GM18498 (cell line): ENCODE measurements around the gene CYP4V2.

Experiments used
- ATAC-seq: cut with Tn5 transposase; IDR thresholded peaks from one replicate; pipeline ENCODE4 v1.9.1; 2021; ENCODE audit warnings: mild to moderate bottlenecking, moderate library complexity; ENCODE audit not compliant: unreplicated experiment

The CYP4V2 gene

GRCh38 chr4:186188107-186188506, 3.3 kb upstream of the CYP4V2 start:
- ATAC-seq, result no peak

DNA sequence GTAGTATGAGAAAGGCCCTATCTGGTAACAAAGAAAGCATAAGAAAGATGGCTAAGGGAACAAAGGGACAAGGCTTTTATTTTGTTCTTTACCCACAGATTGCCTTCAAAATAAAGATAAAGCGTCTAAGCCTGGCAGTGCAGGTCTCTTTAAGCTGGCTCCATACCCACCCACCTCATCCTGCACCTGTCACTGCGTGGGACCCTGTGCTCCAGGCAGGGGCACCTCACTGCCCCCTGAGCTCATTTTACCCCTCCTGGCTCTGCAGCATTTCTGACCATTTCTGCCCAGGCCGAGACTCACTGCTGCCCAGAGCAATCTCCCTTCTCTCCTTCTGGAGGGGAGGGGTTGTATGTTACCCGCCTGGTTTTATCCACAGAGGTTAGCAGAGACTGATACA, 1.7 kb upstream of the CYP4V2 start:
- no peak for ATAC-seq

GRCh38 chr4:186190581-186191199, 677 bp upstream of the CYP4V2 start:
- peak; percentile 42 for ATAC-seq

- no peak for ATAC-seq
Observed at GRCh38 chr4:186192066-186192612, 772 bp downstream of the CYP4V2 start.

DNA sequence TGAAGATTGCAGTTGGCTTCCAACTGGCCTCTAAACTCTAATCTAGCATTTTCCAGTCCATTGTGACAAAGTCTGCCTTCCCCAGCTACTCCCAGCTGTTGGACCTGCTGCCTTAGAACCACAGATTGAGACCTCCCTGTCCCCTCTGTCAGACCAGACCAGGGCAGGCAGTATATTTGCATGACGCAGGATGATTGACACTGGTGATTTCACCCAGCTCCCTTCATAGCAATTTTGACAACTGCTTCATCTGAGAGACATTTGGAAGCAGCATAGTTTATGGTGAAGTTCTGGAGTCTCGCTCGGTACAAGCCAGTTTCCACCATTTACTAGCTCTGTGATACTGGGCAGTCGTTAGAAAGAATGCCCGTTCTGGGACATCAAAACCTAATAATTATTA, 2.5 kb downstream of the CYP4V2 start:
- no peak for ATAC-seq

GRCh38 chr4:186196063-186196462, 4.7 kb downstream of the CYP4V2 start:
- no peak for ATAC-seq

GRCh38 chr4:186200516-186200915, 9.1 kb downstream of the CYP4V2 start:
- ATAC-seq, result no peak

- no peak for ATAC-seq
Observed at GRCh38 chr4:186201010-186201409, 9.6 kb downstream of the CYP4V2 start.

GRCh38 chr4:186201535-186202230, 10.3 kb downstream of the CYP4V2 start:
- peak; percentile 92 for ATAC-seq

DNA sequence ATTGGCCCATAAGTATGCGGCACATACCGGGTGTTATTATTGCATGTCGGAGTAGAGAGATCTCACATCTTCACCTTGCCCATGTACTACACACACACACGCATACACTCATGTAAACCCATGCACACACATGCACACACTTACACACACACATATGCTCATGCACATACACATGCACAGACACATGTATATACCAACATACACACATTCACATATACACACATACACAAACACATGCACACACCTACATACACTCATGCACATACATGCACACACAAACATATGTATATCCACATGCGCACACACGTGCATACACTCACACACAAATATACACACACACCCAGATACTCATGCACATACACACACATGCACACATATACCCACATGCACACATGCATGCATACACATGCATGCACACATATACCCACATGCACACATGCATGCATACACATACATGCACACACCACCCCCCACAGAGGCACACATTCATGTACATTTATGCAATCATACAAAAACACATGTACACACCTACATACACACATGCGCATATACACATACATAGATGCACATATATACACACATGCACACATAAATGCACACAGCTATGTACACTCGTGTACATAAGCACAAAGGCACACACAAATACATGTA, 11.2 kb downstream of the CYP4V2 start:
- no peak for ATAC-seq

- ATAC-seq, result no peak
Observed at GRCh38 chr4:186203406-186203805, 12.0 kb downstream of the CYP4V2 start.

DNA sequence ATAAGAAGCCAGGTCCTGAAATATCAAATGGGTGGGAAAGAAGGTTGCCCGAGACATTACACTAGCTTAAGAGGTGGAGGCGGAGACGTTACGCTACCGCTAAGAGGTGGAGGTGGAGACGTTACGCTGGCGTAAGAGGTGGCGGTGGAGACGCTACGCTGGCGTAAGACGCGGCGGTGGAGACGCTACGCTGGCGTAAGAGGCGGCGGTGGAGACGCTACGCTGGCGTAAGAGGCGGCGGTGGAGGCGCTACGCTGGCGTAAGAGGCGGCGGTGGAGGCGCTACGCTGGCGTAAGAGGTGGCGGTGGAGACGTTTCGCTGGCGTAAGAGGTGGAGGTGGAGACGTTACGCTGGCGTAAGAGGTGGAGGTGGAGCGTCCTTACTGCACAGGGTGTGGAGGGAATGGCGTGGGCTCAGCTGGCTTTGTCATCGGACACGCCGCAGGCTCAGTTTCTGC, 12.8 kb downstream of the CYP4V2 start:
- peak; percentile 51 for ATAC-seq

DNA sequence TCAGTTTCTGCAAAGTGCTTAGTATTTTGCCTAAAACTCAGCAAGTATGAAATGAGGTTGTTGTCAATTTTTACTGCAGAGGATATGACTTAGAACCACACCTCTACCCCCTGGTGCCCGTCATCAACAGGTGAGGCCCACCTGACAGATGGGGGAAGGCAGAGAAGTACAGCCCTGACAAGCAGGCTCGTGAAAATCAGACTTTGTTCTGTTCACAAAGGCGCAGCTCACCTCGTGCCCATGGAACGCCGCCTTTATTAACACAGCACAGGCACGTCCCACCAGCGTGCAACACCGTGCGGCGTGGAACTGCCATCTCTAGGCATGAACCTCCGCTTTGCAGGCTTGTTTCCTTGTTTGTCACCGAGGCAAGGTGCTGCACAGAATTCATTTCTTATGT, 13.3 kb downstream of the CYP4V2 start:
- ATAC-seq, result no peak

GRCh38 chr4:186205156-186205555, 13.8 kb downstream of the CYP4V2 start:
- no peak for ATAC-seq

- ATAC-seq, result no peak
Observed at GRCh38 chr4:186216465-186217024, 25.2 kb downstream of the CYP4V2 start.

DNA sequence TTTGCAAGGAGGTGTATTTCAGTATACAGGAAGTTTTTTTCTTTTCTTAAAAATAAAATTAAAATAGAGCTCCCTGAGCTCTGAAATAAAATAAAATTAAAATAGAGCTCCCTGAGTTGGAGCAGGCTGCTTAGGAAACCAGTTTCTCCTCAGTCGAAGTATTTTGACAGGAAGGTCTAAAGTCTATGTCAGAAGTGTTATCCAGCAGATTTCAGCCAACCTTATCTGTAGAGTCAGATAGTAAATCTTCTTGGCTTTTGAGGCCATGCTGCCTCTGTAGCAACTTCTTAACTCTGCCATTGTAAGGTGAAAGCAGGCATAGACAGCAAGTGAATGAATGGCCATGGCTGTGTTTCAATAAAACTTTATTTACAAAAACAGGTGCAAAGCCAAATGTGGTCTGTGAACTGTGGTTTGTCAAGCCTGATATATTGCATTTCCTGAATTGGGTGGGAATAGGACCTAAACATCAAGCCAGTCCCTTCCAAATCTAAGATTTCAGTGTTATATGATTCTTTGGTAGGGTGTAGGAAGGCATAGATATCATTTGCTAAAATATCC, 26.4 kb downstream of the CYP4V2 start:
- no peak for ATAC-seq

DNA sequence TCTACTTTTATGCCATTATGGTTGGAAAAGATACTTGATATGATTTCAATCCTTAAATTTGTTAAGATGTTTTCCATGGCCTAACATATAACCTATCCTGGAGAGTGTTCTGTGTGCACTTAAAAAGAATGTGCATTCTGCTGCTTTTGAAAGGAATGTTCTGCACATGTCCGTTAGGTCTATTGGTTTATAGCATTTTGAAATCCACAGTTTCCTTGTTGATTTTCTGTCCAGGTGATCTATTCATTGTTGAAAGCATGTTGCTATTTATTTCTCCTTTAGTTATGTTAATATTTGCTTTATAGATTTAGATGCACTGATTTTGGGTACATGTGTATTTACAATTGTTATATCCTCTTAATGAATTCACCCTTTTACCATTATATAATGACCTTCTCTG, 30.3 kb downstream of the CYP4V2 start:
- no peak for ATAC-seq

DNA sequence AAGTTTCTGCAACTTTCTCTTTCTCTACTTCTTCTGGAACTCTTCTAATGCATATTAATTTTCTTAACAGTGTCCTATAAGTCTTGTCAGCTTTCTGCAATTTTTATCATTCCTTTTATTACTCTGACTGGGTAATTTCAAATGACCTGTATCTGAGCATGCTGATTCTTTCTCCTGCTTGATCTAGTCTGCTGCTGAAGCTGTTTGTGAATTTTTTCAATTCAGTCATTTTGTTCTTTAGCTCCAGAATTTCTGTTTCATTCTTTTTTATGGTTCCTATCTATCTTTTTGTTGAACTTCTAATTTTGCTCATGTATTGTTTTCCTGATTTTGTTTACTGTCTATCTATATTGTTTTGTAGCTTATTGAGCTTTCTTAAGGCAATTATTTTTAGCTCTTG, 34.5 kb downstream of the CYP4V2 start:
- no peak for ATAC-seq

DNA sequence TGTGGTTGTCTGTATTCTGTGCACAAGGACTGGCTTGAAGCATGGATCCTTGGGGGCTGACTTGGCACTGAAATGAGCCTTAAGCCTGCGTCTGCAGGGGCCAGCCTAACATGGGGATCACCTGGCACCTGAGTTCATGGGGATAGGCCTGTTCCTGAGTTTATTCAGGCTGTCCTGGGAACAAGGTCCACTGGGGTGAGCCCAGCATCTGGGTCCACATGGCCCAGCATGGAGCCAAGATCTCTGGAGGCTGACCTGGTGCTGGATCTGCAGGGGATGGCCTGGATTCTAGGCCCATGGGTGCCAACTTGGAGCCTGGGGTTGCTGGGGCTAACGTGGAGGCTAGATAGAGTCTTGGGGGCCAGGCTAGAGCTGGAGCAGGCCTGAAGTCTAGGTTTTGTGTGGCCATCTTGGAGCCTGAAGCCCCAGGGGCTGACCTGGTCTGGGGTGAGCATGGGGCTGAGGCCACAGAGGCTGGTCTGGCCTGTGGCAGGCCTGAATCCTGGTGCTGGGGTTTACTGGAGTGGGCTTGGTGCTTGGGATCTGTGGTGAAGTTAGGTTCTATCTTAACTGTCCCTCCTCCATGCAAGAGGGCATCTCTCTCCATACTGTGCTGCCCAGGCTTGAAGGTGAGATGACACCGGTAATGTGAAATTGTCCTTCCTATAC, 35.3 kb downstream of the CYP4V2 start:
- no peak for ATAC-seq

DNA sequence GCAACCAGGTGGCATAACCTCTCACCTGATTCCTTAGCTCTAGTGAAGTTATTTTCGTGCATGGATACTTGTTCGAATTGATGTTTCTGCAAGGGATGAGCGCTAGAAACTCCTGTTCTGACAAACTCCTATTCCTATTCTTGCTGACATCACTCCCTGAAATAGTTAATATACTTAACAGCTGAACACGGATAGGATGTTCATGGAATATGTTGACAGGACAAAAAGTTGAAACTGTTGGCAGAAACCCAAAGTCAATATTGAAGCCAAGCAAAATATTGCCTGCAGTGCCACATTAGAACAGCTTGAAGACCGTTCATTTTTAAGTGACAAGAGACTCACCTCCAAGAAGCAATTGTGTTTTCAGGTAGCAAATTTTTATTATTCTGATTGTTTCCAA, 35.9 kb downstream of the CYP4V2 start, which contains the start of gene KLKB1:
Gene KLKB1 (plus strand): TSS at position 287 of the 400 bp plus-strand sequence. CDS start 689 bp downstream, outside the sequence.
- no peak for ATAC-seq
